Right lobe of liver (tissue), 6 donors: ENCODE results near the gene CPSF2. TPM values are rescaled to one million over a fixed set of nuclear protein-coding genes. Genes with fewer than 3 reads are reported as not detected.
A peak's percentile ranks its signal among the peaks of the same experiment; 100 is the strongest.

ENCODE experiments used
- ATAC-seq, 4 donors: fragments of 200-7000 bp; cut with Tn5 transposase; one replicate each; pipeline ENCODE4 v1.9.1; 2020; ENCODE audit warnings: mild to moderate bottlenecking in 4 of 4, moderate library complexity in 4 of 4
- DNase-seq, 3 donors: peaks; one replicate each; pipeline ENCODE4 v3.0.0-alpha.2; 2020
- H3K27ac ChIP-seq, 3 donors: fragments of 200-600 bp; one replicate each; pipeline ENCODE4 v1.8.0; 2022
- H3K27me3 ChIP-seq, 2 donors: fragments of 200-600 bp; one replicate each; pipeline ENCODE4 v1.8.0; 2022
- H3K36me3 ChIP-seq, 4 donors: fragments of 200-600 bp; sonication (generic) in 1 of 4; one replicate each; pipeline versions ENCODE4 v1.5.1 to v1.8.0; 2017 to 2022; ENCODE audit warnings: control low read depth in 1 of 4
- H3K4me1 ChIP-seq, 4 donors: fragments of 200-600 bp; sonication (generic) in 1 of 4; one replicate each; pipeline versions ENCODE4 v1.5.1 to v1.8.0; 2017 to 2022; ENCODE audit warnings: control low read depth in 1 of 4
- H3K4me3 ChIP-seq, 3 donors: fragments of 200-600 bp; one replicate each; pipeline ENCODE4 v1.8.0; 2022
- H3K9me3 ChIP-seq, 4 donors: fragments of 200-600 bp; sonication (generic) in 1 of 4; one replicate each; pipeline versions ENCODE4 v1.5.1 to v1.8.0; 2017 to 2022; ENCODE audit warnings: control low read depth in 1 of 4
- POLR2A ChIP-seq: fragments of 450-650 bp; IDR thresholded peaks from one replicate; pipeline ENCODE4 v1.6.1; 2017; ENCODE audit warnings: antibody characterized with exemption, mild to moderate bottlenecking
- WGBS: methylation state at CpG from one replicate; pipeline ENCODE4 v1.1.6; 2018; ENCODE audit warnings: low coverage, low lambda C conversion rate; ENCODE audit not compliant: insufficient coverage; ENCODE audit errors: missing lambda C conversion rate; 5-methylcytosine and 5-hydroxymethylcytosine counted together
- intact Hi-C, 2 donors: fragments of 100-400 bp; cut with DNase I; formaldehyde crosslinking; loops; one replicate each; pipeline versions ENCODE4 v1.11.2 to v1.14.1; 2022
- long read RNA-seq: library from polyadenylated mRNA; unstranded; transcript quantifications from one replicate; pipeline ENCODE4 v2.0.0, GENCODE V29; 2019
- total RNA-seq, 6 experiments: library from RNA; depleted of rRNA in 2 of 6; stranded (reverse); fragments of >200 nt in 2 of 6; fragmentation: NEBNext Ultra II Directional in 3 of 6; extraction: Animal tissue kit (Norgen Biotek cat#: 25700) in 3 of 6; gene quantifications; one replicate each; pipeline versions ENCODE4 v1.1.0 to v1.2.4, GENCODE V29; 2016 to 2023
- TF ChIP-seq, protein P1 (sequence below), 4 donors: fragments of 200-600 bp in 3 of 4; fragments of 450-650 bp in 1 of 4; IDR thresholded peaks; one replicate each; pipeline versions ENCODE4 v1.5.1 to v1.8.0; 2016 to 2022; ENCODE audit warnings: antibody characterized with exemption in 4 of 4, mild to moderate bottlenecking in 2 of 4
- donor health status: DM: no; HTN: yes; CAD: no.
- donor health status: DM: no; HTN: no; CAD: no.
- donor health status: DM: no; HTN: no; CAD: no.
- donor health status: DM: no; HTN: yes; CAD: no.
- donor health status: DM: no; HTN: yes; CAD: no.

CPSF2 gene
- 10 to 100 TPM; 23.4 to 28.2 (median 25.9) TPM for total RNA-seq
- long read RNA-seq, partial matches to known transcripts: 1 of 1 reads
- long read RNA-seq, other reads (novel, unspliced or antisense): 0 of 1 reads

DNA sequence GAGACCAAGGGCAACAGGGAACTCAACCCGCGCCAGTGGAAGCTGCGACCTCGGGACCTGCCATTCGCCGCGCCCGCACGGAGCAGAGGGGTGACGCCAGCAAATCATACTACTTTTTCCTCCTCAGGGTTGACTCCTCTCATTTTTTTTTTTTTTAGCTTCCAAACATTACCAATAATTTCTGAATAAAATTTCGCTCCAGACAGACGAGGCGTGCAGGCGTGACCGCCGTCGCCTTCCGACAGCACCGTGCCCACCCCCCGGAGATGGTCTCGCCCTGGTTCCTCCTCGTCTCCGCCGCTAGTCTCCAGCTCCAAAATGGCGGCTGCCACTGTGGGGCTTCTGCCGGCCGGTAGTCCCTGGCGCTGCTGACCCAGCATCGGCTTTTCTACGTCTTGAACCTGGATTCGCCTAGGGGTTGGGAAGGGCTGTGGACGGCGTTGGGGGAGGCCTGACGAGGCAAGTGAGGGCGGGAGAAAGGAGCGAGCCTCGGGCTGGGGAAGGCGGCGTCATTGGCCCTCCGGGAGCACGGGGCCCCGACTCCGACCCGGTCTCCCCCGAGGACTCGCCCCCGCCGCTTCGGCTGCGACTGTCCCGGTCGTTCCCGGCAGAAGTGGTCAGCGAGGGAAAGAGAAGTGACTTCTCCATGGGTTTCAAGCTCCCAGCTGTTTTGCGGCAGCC, at the start of gene CPSF2, which contains the start of gene NDUFB1:
Gene CPSF2, plus strand, starts transcription at position 300 of the 681 bp plus-strand sequence. CDS start 9,016 bp downstream, outside the sequence.
Gene NDUFB1, minus strand, starts transcription at position 37 of the 681 bp plus-strand sequence. CDS start 4,069 bp downstream, outside the sequence.
- peaks cover 0 to 11% (median 5%) of the 10 kb centered on the region in 4 donors for H3K4me1 ChIP-seq
- ATAC-seq (peak; percentile 93 to 97 (median 95)), DNase-seq (peak; percentile 87 to 92 (median 91))
- H3K36me3 ChIP-seq: peaks cover 0 to 26% (median 0%) of the 10 kb centered on the region in 4 donors
- H3K4me3 ChIP-seq: peak within 1 kb of the TSS; percentile 83 to 93 (median 83)
- peak within 1 kb of the TSS; percentile 89 to 93 (median 93) for H3K27ac ChIP-seq
- H3K27me3 ChIP-seq: no peaks in the 10 kb centered on the region
- no peaks in the 10 kb centered on the region for H3K9me3 ChIP-seq
- 0% methylated on average over 31 of the region's 55 CpGs for WGBS
- intact Hi-C loops: no loop called here
- TF ChIP-seq, protein P1, sequence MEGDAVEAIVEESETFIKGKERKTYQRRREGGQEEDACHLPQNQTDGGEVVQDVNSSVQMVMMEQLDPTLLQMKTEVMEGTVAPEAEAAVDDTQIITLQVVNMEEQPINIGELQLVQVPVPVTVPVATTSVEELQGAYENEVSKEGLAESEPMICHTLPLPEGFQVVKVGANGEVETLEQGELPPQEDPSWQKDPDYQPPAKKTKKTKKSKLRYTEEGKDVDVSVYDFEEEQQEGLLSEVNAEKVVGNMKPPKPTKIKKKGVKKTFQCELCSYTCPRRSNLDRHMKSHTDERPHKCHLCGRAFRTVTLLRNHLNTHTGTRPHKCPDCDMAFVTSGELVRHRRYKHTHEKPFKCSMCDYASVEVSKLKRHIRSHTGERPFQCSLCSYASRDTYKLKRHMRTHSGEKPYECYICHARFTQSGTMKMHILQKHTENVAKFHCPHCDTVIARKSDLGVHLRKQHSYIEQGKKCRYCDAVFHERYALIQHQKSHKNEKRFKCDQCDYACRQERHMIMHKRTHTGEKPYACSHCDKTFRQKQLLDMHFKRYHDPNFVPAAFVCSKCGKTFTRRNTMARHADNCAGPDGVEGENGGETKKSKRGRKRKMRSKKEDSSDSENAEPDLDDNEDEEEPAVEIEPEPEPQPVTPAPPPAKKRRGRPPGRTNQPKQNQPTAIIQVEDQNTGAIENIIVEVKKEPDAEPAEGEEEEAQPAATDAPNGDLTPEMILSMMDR (IDR thresholded peaks at IDR 0.05): peak in 1 of 4 donors; percentile 26
- TF ChIP-seq POLR2A: peak; percentile 77

DNA sequence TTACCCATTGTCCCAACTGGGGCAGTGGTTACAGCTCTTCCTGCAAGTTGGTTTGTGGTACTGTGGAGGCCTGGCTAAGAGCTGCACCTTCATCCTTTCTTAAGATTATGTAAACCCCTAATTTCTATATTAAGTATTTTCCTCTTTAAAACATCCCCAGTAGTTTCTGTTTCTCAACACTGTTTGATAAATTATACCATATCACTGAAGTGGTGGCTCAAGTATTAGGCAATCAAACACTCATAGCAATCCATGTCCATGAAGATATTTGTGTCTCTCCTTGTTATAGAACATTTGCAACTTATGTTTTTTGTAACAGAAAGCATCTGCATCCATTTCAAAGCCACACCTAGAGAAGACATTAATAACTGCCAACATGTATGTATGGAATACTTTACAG, 47.2 kb upstream of the CPSF2 start:
- TF ChIP-seq, protein P1 (IDR thresholded peaks at IDR 0.05): no peak
- TF ChIP-seq POLR2A: no peak
- Histone ChIP-seq H3K36me3 (peaks cover 2 to 36% (median 8%) of the 10 kb centered on the region in 4 donors), H3K4me3 (no peak overlapping the region), H3K27me3 (no peaks in the 10 kb centered on the region), H3K9me3 (no peaks in the 10 kb centered on the region), H3K27ac (no peak overlapping the region), H3K4me1 (no peaks in the 10 kb centered on the region)
- no peak for ATAC-seq
- no peak for DNase-seq
- intact Hi-C loops: no loop called here

DNA sequence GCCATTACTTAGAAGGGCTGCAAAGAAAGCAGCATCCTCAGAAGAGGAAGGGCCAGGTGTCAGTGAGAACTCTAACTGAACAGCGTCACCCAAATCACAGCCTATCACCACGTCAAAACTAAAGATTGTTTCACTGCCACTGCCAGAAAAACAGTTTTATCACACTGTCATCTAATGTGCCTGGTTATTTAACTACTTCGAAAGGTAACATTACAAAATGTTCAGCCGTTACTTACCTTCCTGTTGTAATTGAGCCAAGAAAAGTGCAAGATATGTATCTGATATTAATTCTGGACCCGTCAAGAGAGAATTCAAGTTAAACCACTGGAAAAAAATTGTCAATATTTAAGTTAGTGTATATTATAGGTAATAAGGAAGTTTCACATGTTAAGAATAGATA, 33.3 kb upstream of the CPSF2 start:
- H3K4me1 ChIP-seq: no peaks in the 10 kb centered on the region
- peaks cover 0 to 25% (median 3%) of the 10 kb centered on the region in 4 donors for H3K36me3 ChIP-seq
- no peak overlapping the region for H3K27ac ChIP-seq
- ATAC-seq (no peak), DNase-seq (no peak)
- H3K4me3 ChIP-seq: no peak overlapping the region
- 94% methylated on average over 5 of the region's 5 CpGs for WGBS
- intact Hi-C loops: no loop called here
- TF ChIP-seq POLR2A: no peak
- TF ChIP-seq, protein P1 (IDR thresholded peaks at IDR 0.05): no peak
- no peaks in the 10 kb centered on the region for H3K27me3 ChIP-seq
- H3K9me3 ChIP-seq: no peaks in the 10 kb centered on the region

DNA sequence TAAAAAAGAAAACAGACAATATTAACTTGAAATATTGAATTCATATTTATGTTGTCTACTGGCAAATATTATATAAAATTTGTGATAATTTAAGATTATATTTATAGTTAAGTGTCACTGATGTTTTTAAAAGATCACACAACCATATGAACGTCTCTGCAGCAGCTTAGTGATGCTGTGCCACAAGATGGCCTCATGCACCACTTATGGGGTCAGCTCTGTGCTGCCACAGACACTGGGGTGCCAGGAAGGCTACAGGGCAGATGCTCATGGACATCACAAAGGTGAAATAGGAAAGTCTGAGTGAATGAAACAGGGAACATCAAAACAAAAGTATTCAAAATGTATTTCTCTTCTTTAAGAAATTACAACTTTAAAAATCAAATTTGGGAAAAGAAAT, 28.4 kb upstream of the CPSF2 start:
- H3K36me3 ChIP-seq: peaks cover 0 to 32% (median 7%) of the 10 kb centered on the region in 4 donors

More for the DNA sequence above, 28.4 kb upstream of the CPSF2 start:
- Histone ChIP-seq H3K9me3 (no peaks in the 10 kb centered on the region), H3K4me3 (no peak overlapping the region), H3K27me3 (no peaks in the 10 kb centered on the region), H3K27ac (no peak overlapping the region), H3K4me1 (no peaks in the 10 kb centered on the region)
- peak in 1 of 4 donors; percentile 32 for ATAC-seq
- no peak for DNase-seq
- intact Hi-C loops: no loop called here
- no peak for TF ChIP-seq POLR2A
- TF ChIP-seq, protein P1 (IDR thresholded peaks at IDR 0.05): peak in 1 of 4 donors; percentile 26
- WGBS: 56% methylated on average over 1 of the region's 1 CpG
